ENCODE data around the gene PBX4. TPM values are rescaled to one million over a fixed set of nuclear protein-coding genes. Genes with fewer than 3 reads are reported as not detected.

The PBX4 gene
- total and polyA plus RNA-seq, 2 of the 8 experiments (the other 6 are each of a cell fraction or from before 2014, with no cell fraction given): 3.4 to 3.8 TPM

GRCh38 chr19:19544954-19545591 is 73.4 kb downstream of the PBX4 start:
- no peak overlapping the region for H2BK20ac ChIP-seq (ENCODE audit: low read length)
- H3K4ac ChIP-seq (replicated peaks; ENCODE audit: insufficient read length, low read depth, low read length): no peak overlapping the region
- peaks cover 1 to 5% (median 3%) of the 10 kb centered on the region in 4 experiments for H3K27me3 ChIP-seq (replicated peaks in 1 of 4; ENCODE audit: control insufficient read depth in 3 of 4, extremely low read depth in 1 of 4, insufficient read depth in 3 of 4, low read length in 3 of 4)
- ChIA-PET CTCF (ENCODE audit: partially characterized antibody) (interaction anchor here (1.1 to 15.7 kb wide), 2 partner anchors 19 to 37 kb away, joined by 3 to 223 read pairs; no protein-coding TSS in a partner anchor), POLR2A (ENCODE audit: partially characterized antibody) (interaction anchor here (1.0 to 1.5 kb wide), 2 partner anchors 10 to 83 kb away, joined by 3 to 4 read pairs; no protein-coding TSS in a partner anchor)
- H3K79me2 ChIP-seq (ENCODE audit: control insufficient read depth in 1 of 2, insufficient read depth in 2 of 2, low read length in 2 of 2): no peaks in the 10 kb centered on the region
- DNase-seq (ENCODE audit: low read depth in 1 of 2, low spot score in 2 of 2): no peak
- no peak overlapping the region for H2AFZ ChIP-seq (ENCODE audit: low read length)
- no peaks in the 10 kb centered on the region for H3K36me3 ChIP-seq (ENCODE audit: control insufficient read depth in 2 of 4, insufficient read depth in 4 of 4, low read length in 3 of 4)
- H4K5ac ChIP-seq (ENCODE audit: insufficient read length, low read depth, low read length): no peak overlapping the region
- FAIRE-seq: no peak
- H2BK5ac ChIP-seq (ENCODE audit: low read depth, low read length): no peak overlapping the region
- no peak overlapping the region for H3K23ac ChIP-seq (ENCODE audit: insufficient read length)
- no peak overlapping the region for H3K14ac ChIP-seq (ENCODE audit: insufficient read length)
- no peak overlapping the region for H2BK12ac ChIP-seq (ENCODE audit: low read depth, low read length)
- no peak overlapping the region for H3K18ac ChIP-seq (ENCODE audit: extremely low read depth, low read length)
- no peak overlapping the region for H4K8ac ChIP-seq (ENCODE audit: extremely low read depth, insufficient read depth, low read length)
- H3K4me1 ChIP-seq (replicated peaks in 1 of 4; ENCODE audit: control insufficient read depth in 3 of 4, insufficient read depth in 4 of 4, low read length in 3 of 4): peaks cover 0 to 3% (median 0%) of the 10 kb centered on the region in 4 experiments; a peak in 3 of 7 replicates
- no peak overlapping the region for H3K27ac ChIP-seq (ENCODE audit: low read depth, low read length)
- H2BK120ac ChIP-seq (replicated peaks; ENCODE audit: low read depth, low read length): no peak overlapping the region
- H4K20me1 ChIP-seq (replicated peaks in 1 of 2; ENCODE audit: control insufficient read depth in 1 of 2, insufficient read depth in 2 of 2, low read length in 2 of 2): peaks cover 0 to 1% of the 10 kb centered on the region in 2 experiments
- H3K56ac ChIP-seq (replicated peaks; ENCODE audit: insufficient read length, low read depth, low read length): no peak overlapping the region
- no peak overlapping the region for H2AK5ac ChIP-seq (ENCODE audit: low read depth, low read length)
- no peak overlapping the region for H2BK15ac ChIP-seq (ENCODE audit: low read length)
- H3K4me2 ChIP-seq (ENCODE audit: insufficient read depth in 1 of 2, low read depth in 2 of 2, low read length in 2 of 2): no peak overlapping the region
- peaks cover 0 to 1% of the 10 kb centered on the region in 2 experiments; a peak in 1 of 4 replicates for H3K9me3 ChIP-seq (ENCODE audit: insufficient read depth in 2 of 2, low read depth in 1 of 2, low read length in 1 of 2)
- H3K9ac ChIP-seq (replicated peaks in 1 of 4; ENCODE audit: extremely low read depth in 1 of 4, low read depth in 3 of 4, low read length in 3 of 4): no peak overlapping the region
- no peak overlapping the region for H4K91ac ChIP-seq (replicated peaks; ENCODE audit: insufficient read length, low read length)
- 92% methylated on average over 37 of the region's 53 CpGs; no CpG with 5 or more reads in 1 of the 2 experiments for WGBS, 2 experiments (ENCODE audit: extremely low coverage in 1 of 2, insufficient coverage in 1 of 2, insufficient read length in 1 of 2, insufficient replicate concordance in 2 of 2, low coverage in 1 of 2, low lambda C conversion rate in 2 of 2, missing lambda C conversion rate in 1 of 2)
- H3K23me2 ChIP-seq (ENCODE audit: low read depth, low read length): peaks cover 3% of the 10 kb centered on the region; the same call in 1 of the 2 replicates
- no peak overlapping the region for H3K4me3 ChIP-seq (ENCODE audit: extremely low read depth in 1 of 4, insufficient read depth in 2 of 4, low read depth in 3 of 4, low read length in 4 of 4)
- H3K79me1 ChIP-seq (ENCODE audit: low read depth, low read length): no peaks in the 10 kb centered on the region
- no peak for TF ChIP-seq SRF (IDR thresholded peaks at IDR 0.05; ENCODE audit: low read depth, low read length)
- TF ChIP-seq USF2 (IDR thresholded peaks at IDR 0.05; ENCODE audit: low read length): no peak
- no peak for TF ChIP-seq CTBP2 (IDR thresholded peaks at IDR 0.05; ENCODE audit: borderline replicate concordance, insufficient read depth, insufficient read length, low read length)
- TF ChIP-seq CHD1 (IDR thresholded peaks at IDR 0.05; ENCODE audit: low read depth, low read length): no peak
- no peak for TF ChIP-seq ASH2L (IDR thresholded peaks at IDR 0.05; ENCODE audit: low read length)
- no peak for TF ChIP-seq CREB1 (IDR thresholded peaks at IDR 0.05)
- no peak for TF ChIP-seq NANOG (IDR thresholded peaks at IDR 0.05; ENCODE audit: insufficient read depth, low read depth, low read length, poor library complexity, severe bottlenecking)
- TF ChIP-seq TAF7 (optimal IDR thresholded peaks at IDR 0.05; ENCODE audit: borderline replicate concordance, low read depth, low read length): no peak
- TF ChIP-seq POU5F1 (IDR thresholded peaks at IDR 0.05; ENCODE audit: low read depth, low read length): no peak
- no peak for TF ChIP-seq SIRT6 (IDR thresholded peaks at IDR 0.05; ENCODE audit: low read length)
